Measurements from ENCODE around the gene ATP8A2.
"Not testable (repeated sequence)": the region's sequence is repeated elsewhere in the genome, so short reads cannot be mapped to it uniquely, and the experiment has no call there.

ATP8A2 gene

GRCh38 chr13:25489238-25489637 lies 117.5 kb downstream of the ATP8A2 start:
- H3K9me3 ChIP-seq (ENCODE audit: control insufficient read depth, low read length): no peaks in the 10 kb centered on the region
- no peaks in the 10 kb centered on the region for H3K4me1 ChIP-seq (ENCODE audit: control insufficient read depth, insufficient read depth, low read length)
- H3K4me3 ChIP-seq (ENCODE audit: insufficient read depth, low read depth, low read length): no peak overlapping the region
- no peak overlapping the region for H3K27ac ChIP-seq (ENCODE audit: insufficient read depth, low read depth, low read length, poor library complexity, severe bottlenecking)
- no peaks in the 10 kb centered on the region for H3K36me3 ChIP-seq (ENCODE audit: control insufficient read depth, insufficient read depth, low read length)
- 69 to 72% methylated on average over 12 of the region's 12 CpGs for WGBS, 2 experiments
- no peaks in the 10 kb centered on the region for H3K27me3 ChIP-seq (ENCODE audit: control insufficient read depth, insufficient read depth, low read length, poor library complexity, severe bottlenecking)

- H3K36me3 ChIP-seq (ENCODE audit: control insufficient read depth, insufficient read depth, low read length): no peaks in the 10 kb centered on the region
- WGBS, 2 experiments: 90 to 94% methylated on average over 9 of the region's 9 CpGs
- H3K27ac ChIP-seq (ENCODE audit: insufficient read depth, low read depth, low read length, poor library complexity, severe bottlenecking): no peak overlapping the region
- no peaks in the 10 kb centered on the region for H3K9me3 ChIP-seq (ENCODE audit: control insufficient read depth, low read length)
- H3K4me1 ChIP-seq (ENCODE audit: control insufficient read depth, insufficient read depth, low read length): no peaks in the 10 kb centered on the region
- no peak overlapping the region for H3K4me3 ChIP-seq (ENCODE audit: insufficient read depth, low read depth, low read length)
- no peaks in the 10 kb centered on the region for H3K27me3 ChIP-seq (ENCODE audit: control insufficient read depth, insufficient read depth, low read length, poor library complexity, severe bottlenecking)
Observed at GRCh38 chr13:25490236-25490635, 118.5 kb downstream of the ATP8A2 start.

- 75 to 78% methylated on average over 9 to 10 of the region's 10 CpGs for WGBS, 2 experiments
- Histone ChIP-seq H3K27me3 (ENCODE audit: control insufficient read depth, insufficient read depth, low read length, poor library complexity, severe bottlenecking) (no peaks in the 10 kb centered on the region), H3K27ac (ENCODE audit: insufficient read depth, low read depth, low read length, poor library complexity, severe bottlenecking) (no peak overlapping the region), H3K4me1 (ENCODE audit: control insufficient read depth, insufficient read depth, low read length) (no peaks in the 10 kb centered on the region), H3K36me3 (ENCODE audit: control insufficient read depth, insufficient read depth, low read length) (no peaks in the 10 kb centered on the region), H3K9me3 (ENCODE audit: control insufficient read depth, low read length) (no peaks in the 10 kb centered on the region), H3K4me3 (ENCODE audit: insufficient read depth, low read depth, low read length) (no peak overlapping the region)
Observed at GRCh38 chr13:25493931-25494640, 122.3 kb downstream of the ATP8A2 start.

GRCh38 chr13:25494698-25495411 lies 123.1 kb downstream of the ATP8A2 start:
- Histone ChIP-seq H3K27me3 (ENCODE audit: control insufficient read depth, insufficient read depth, low read length, poor library complexity, severe bottlenecking) (no peaks in the 10 kb centered on the region), H3K36me3 (ENCODE audit: control insufficient read depth, insufficient read depth, low read length) (no peaks in the 10 kb centered on the region), H3K9me3 (ENCODE audit: control insufficient read depth, low read length) (no peaks in the 10 kb centered on the region), H3K4me1 (ENCODE audit: control insufficient read depth, insufficient read depth, low read length) (no peaks in the 10 kb centered on the region), H3K27ac (ENCODE audit: insufficient read depth, low read depth, low read length, poor library complexity, severe bottlenecking) (no peak overlapping the region), H3K4me3 (ENCODE audit: insufficient read depth, low read depth, low read length) (no peak overlapping the region)
- 77% methylated on average over 9 of the region's 9 CpGs for WGBS, 2 experiments

GRCh38 chr13:25501231-25501630 lies 129.5 kb downstream of the ATP8A2 start:
- Histone ChIP-seq H3K27me3 (ENCODE audit: control insufficient read depth, insufficient read depth, low read length, poor library complexity, severe bottlenecking) (no peaks in the 10 kb centered on the region), H3K27ac (ENCODE audit: insufficient read depth, low read depth, low read length, poor library complexity, severe bottlenecking) (no peak overlapping the region)
- WGBS, 2 experiments: 86 to 87% methylated on average over 2 to 3 of the region's 3 CpGs

GRCh38 chr13:25502031-25502430 lies 130.3 kb downstream of the ATP8A2 start:
- Histone ChIP-seq H3K27me3 (ENCODE audit: control insufficient read depth, insufficient read depth, low read length, poor library complexity, severe bottlenecking) (no peaks in the 10 kb centered on the region), H3K27ac (ENCODE audit: insufficient read depth, low read depth, low read length, poor library complexity, severe bottlenecking) (no peak overlapping the region), H3K4me1 (ENCODE audit: control insufficient read depth, insufficient read depth, low read length) (no peaks in the 10 kb centered on the region), H3K4me3 (ENCODE audit: insufficient read depth, low read depth, low read length) (no peak overlapping the region), H3K9me3 (ENCODE audit: control insufficient read depth, low read length) (no peaks in the 10 kb centered on the region), H3K36me3 (ENCODE audit: control insufficient read depth, insufficient read depth, low read length) (no peaks in the 10 kb centered on the region)
- WGBS, 2 experiments: 90% methylated on average over 2 to 3 of the region's 3 CpGs

More at GRCh38 chr13:25501231-25501630, 129.5 kb downstream of the ATP8A2 start:
- Histone ChIP-seq H3K36me3 (ENCODE audit: control insufficient read depth, insufficient read depth, low read length) (no peaks in the 10 kb centered on the region), H3K9me3 (ENCODE audit: control insufficient read depth, low read length) (no peaks in the 10 kb centered on the region), H3K4me3 (ENCODE audit: insufficient read depth, low read depth, low read length) (no peak overlapping the region), H3K4me1 (ENCODE audit: control insufficient read depth, insufficient read depth, low read length) (no peaks in the 10 kb centered on the region)

- Histone ChIP-seq H3K4me1 (ENCODE audit: control insufficient read depth, insufficient read depth, low read length) (no peaks in the 10 kb centered on the region), H3K9me3 (ENCODE audit: control insufficient read depth, low read length) (no peaks in the 10 kb centered on the region), H3K27me3 (ENCODE audit: control insufficient read depth, insufficient read depth, low read length, poor library complexity, severe bottlenecking) (no peaks in the 10 kb centered on the region), H3K36me3 (ENCODE audit: control insufficient read depth, insufficient read depth, low read length) (no peaks in the 10 kb centered on the region), H3K4me3 (ENCODE audit: insufficient read depth, low read depth, low read length) (no peak overlapping the region), H3K27ac (ENCODE audit: insufficient read depth, low read depth, low read length, poor library complexity, severe bottlenecking) (no peak overlapping the region)
- 79 to 80% methylated on average over 6 of the region's 6 CpGs for WGBS, 2 experiments
Observed at GRCh38 chr13:25502551-25502950, 130.8 kb downstream of the ATP8A2 start.

- Histone ChIP-seq H3K4me3 (ENCODE audit: insufficient read depth, low read depth, low read length) (no peak overlapping the region), H3K27me3 (ENCODE audit: control insufficient read depth, insufficient read depth, low read length, poor library complexity, severe bottlenecking) (no peaks in the 10 kb centered on the region), H3K36me3 (ENCODE audit: control insufficient read depth, insufficient read depth, low read length) (no peaks in the 10 kb centered on the region), H3K4me1 (ENCODE audit: control insufficient read depth, insufficient read depth, low read length) (no peaks in the 10 kb centered on the region), H3K9me3 (ENCODE audit: control insufficient read depth, low read length) (no peaks in the 10 kb centered on the region), H3K27ac (ENCODE audit: insufficient read depth, low read depth, low read length, poor library complexity, severe bottlenecking) (no peak overlapping the region)
- 94 to 95% methylated on average over 4 of the region's 4 CpGs for WGBS, 2 experiments
Observed at GRCh38 chr13:25503856-25504255, 132.1 kb downstream of the ATP8A2 start.

- H3K27ac ChIP-seq (ENCODE audit: insufficient read depth, low read depth, low read length, poor library complexity, severe bottlenecking): no peak overlapping the region
- no peaks in the 10 kb centered on the region for H3K27me3 ChIP-seq (ENCODE audit: control insufficient read depth, insufficient read depth, low read length, poor library complexity, severe bottlenecking)
- 83 to 100% methylated on average over 1 of the region's 1 CpG for WGBS, 2 experiments
- H3K4me3 ChIP-seq (ENCODE audit: insufficient read depth, low read depth, low read length): no peak overlapping the region
- no peaks in the 10 kb centered on the region for H3K4me1 ChIP-seq (ENCODE audit: control insufficient read depth, insufficient read depth, low read length)
- H3K9me3 ChIP-seq (ENCODE audit: control insufficient read depth, low read length): peaks cover 2% of the 10 kb centered on the region
- H3K36me3 ChIP-seq (ENCODE audit: control insufficient read depth, insufficient read depth, low read length): no peaks in the 10 kb centered on the region
Observed at GRCh38 chr13:25507841-25508240, 136.1 kb downstream of the ATP8A2 start.

- H3K4me3 ChIP-seq (ENCODE audit: insufficient read depth, low read depth, low read length); H3K9me3 ChIP-seq (ENCODE audit: control insufficient read depth, low read length); H3K36me3 ChIP-seq (ENCODE audit: control insufficient read depth, insufficient read depth, low read length); H3K27ac ChIP-seq (ENCODE audit: insufficient read depth, low read depth, low read length, poor library complexity, severe bottlenecking); H3K4me1 ChIP-seq (ENCODE audit: control insufficient read depth, insufficient read depth, low read length); H3K27me3 ChIP-seq (ENCODE audit: control insufficient read depth, insufficient read depth, low read length, poor library complexity, severe bottlenecking): not testable (repeated sequence)
- 93 to 97% methylated on average over 32 of the region's 32 CpGs for WGBS, 2 experiments
Observed at GRCh38 chr13:25513060-25513459, 141.3 kb downstream of the ATP8A2 start.

Measured in ectodermal cell (in vitro differentiated cells).